Activated T-helper 1 cell treated with anti-CD3 and anti-CD28 coated beads, Interleukin-12 subunit alpha, Interleukin-12 subunit beta, Interleukin-2, Interleukin-4 antibody, amounts not matched to agents 30 ng/mL and 10 ng/mL and 1 ng/mL, durations not matched to agents 14 hours and 24 hours and 36 hours (primary cell): ENCODE results near the gene ITM2C. TPM values are rescaled to one million over a fixed set of nuclear protein-coding genes. Genes with fewer than 3 reads are reported as not detected.

Source experiments
- DNase-seq: peaks from one replicate; pipeline ENCODE4 v3.0.0; 2021; ENCODE audit warnings: low spot score
- H3K27ac Mint-ChIP-seq: one replicate; pipeline ENCODE4 v1.8.0; 2021; ENCODE audit warnings: mild to moderate bottlenecking, mixed read lengths
- H3K27me3 Mint-ChIP-seq: one replicate; pipeline ENCODE4 v1.8.0; 2022; ENCODE audit warnings: mild to moderate bottlenecking, moderate library complexity, mixed read lengths; ENCODE audit not compliant: insufficient read depth
- H3K36me3 Mint-ChIP-seq: one replicate; pipeline ENCODE4 v1.8.0; 2021; ENCODE audit warnings: low read depth, mixed read lengths
- H3K4me1 Mint-ChIP-seq: one replicate; pipeline ENCODE4 v1.8.0; 2021; ENCODE audit warnings: low read depth, mixed read lengths
- H3K4me3 Mint-ChIP-seq: one replicate; pipeline ENCODE4 v1.8.0; 2021; ENCODE audit warnings: mild to moderate bottlenecking, moderate library complexity, mixed read lengths
- H3K9me3 Mint-ChIP-seq: one replicate; pipeline ENCODE4 v1.8.0; 2021; ENCODE audit warnings: mixed read lengths
- intact Hi-C: fragments of 100-400 bp; cut with micrococcal nuclease; formaldehyde crosslinking; loops from one replicate; pipeline ENCODE4 v1.15.1; 2024
- total RNA-seq: library from RNA; stranded (reverse); gene quantifications from 2 replicates; pipeline ENCODE4 v1.2.3, GENCODE V29; 2022

The ITM2C gene
- total RNA-seq, 1 donor from 2014 or later: 4.2 TPM

GRCh38 chr2:230893841-230894781 lies 29.4 kb downstream of the ITM2C start:
- H3K27ac Mint-ChIP-seq: no peak overlapping the region

GRCh38 chr2:230895536-230896345 lies 31.0 kb downstream of the ITM2C start:
- Mint-ChIP-seq H3K27me3 (peaks cover 41% of the 10 kb centered on the region), H3K36me3 (no peaks in the 10 kb centered on the region), H3K4me1 (no peaks in the 10 kb centered on the region), H3K27ac (no peak overlapping the region), H3K4me3 (no peak overlapping the region), H3K9me3 (no peaks in the 10 kb centered on the region)
- DNase-seq: no peak
- intact Hi-C loops: no loop called here

More at GRCh38 chr2:230893841-230894781, 29.4 kb downstream of the ITM2C start:
- intact Hi-C loops: no loop called here
- H3K4me1 Mint-ChIP-seq: no peaks in the 10 kb centered on the region
- H3K4me3 Mint-ChIP-seq: no peak overlapping the region
- no peak for DNase-seq
- H3K36me3 Mint-ChIP-seq: no peaks in the 10 kb centered on the region
- peaks cover 41% of the 10 kb centered on the region for H3K27me3 Mint-ChIP-seq
- H3K9me3 Mint-ChIP-seq: no peaks in the 10 kb centered on the region

GRCh38 chr2:230896346-230897115 lies 31.8 kb downstream of the ITM2C start:
- H3K36me3 Mint-ChIP-seq: no peaks in the 10 kb centered on the region
- H3K4me3 Mint-ChIP-seq: no peak overlapping the region
- DNase-seq: no peak
- H3K4me1 Mint-ChIP-seq: no peaks in the 10 kb centered on the region
- no peak overlapping the region for H3K27ac Mint-ChIP-seq
- no peaks in the 10 kb centered on the region for H3K9me3 Mint-ChIP-seq
- intact Hi-C loops: no loop called here
- peaks cover 44% of the 10 kb centered on the region for H3K27me3 Mint-ChIP-seq

GRCh38 chr2:230898016-230898712 lies 33.4 kb downstream of the ITM2C start:
- Mint-ChIP-seq H3K36me3 (no peaks in the 10 kb centered on the region), H3K27ac (no peak overlapping the region), H3K27me3 (peaks cover 48% of the 10 kb centered on the region), H3K9me3 (no peaks in the 10 kb centered on the region), H3K4me3 (no peak overlapping the region), H3K4me1 (no peaks in the 10 kb centered on the region)
- DNase-seq: no peak
- intact Hi-C loops: no loop called here

- no peaks in the 10 kb centered on the region for H3K36me3 Mint-ChIP-seq
- H3K4me1 Mint-ChIP-seq: no peaks in the 10 kb centered on the region
- no peak overlapping the region for H3K4me3 Mint-ChIP-seq
- no peaks in the 10 kb centered on the region for H3K9me3 Mint-ChIP-seq
- no peak overlapping the region for H3K27ac Mint-ChIP-seq
- intact Hi-C loops: no loop called here
- H3K27me3 Mint-ChIP-seq: peaks cover 51% of the 10 kb centered on the region
- no peak for DNase-seq
These were observed 34.0 kb downstream of the ITM2C start for GRCh38 chr2:230898713-230899091.

- no peaks in the 10 kb centered on the region for H3K36me3 Mint-ChIP-seq
- no peak overlapping the region for H3K27ac Mint-ChIP-seq
- H3K4me1 Mint-ChIP-seq: no peaks in the 10 kb centered on the region
- DNase-seq: no peak
- intact Hi-C loops: no loop called here
- no peaks in the 10 kb centered on the region for H3K9me3 Mint-ChIP-seq
- no peak overlapping the region for H3K4me3 Mint-ChIP-seq
- peaks cover 53% of the 10 kb centered on the region for H3K27me3 Mint-ChIP-seq
These were observed 34.5 kb downstream of the ITM2C start for GRCh38 chr2:230899287-230899686.

- Mint-ChIP-seq H3K4me1 (no peaks in the 10 kb centered on the region), H3K9me3 (no peaks in the 10 kb centered on the region), H3K36me3 (no peaks in the 10 kb centered on the region), H3K27ac (no peak overlapping the region), H3K27me3 (peaks cover 56% of the 10 kb centered on the region), H3K4me3 (no peak overlapping the region)
- no peak for DNase-seq
- intact Hi-C loops: loop anchor here (5.0 kb wide), 1 partner anchor 72 kb away; no protein-coding TSS in a partner anchor
These were observed 35.0 kb downstream of the ITM2C start for GRCh38 chr2:230899786-230900185.

GRCh38 chr2:230900336-230900995 lies 35.7 kb downstream of the ITM2C start:
- no peak for DNase-seq
- intact Hi-C loops: loop anchor here (5.0 kb wide), 1 partner anchor 73 kb away; no protein-coding TSS in a partner anchor
- Mint-ChIP-seq H3K27ac (no peak overlapping the region), H3K27me3 (peaks cover 63% of the 10 kb centered on the region), H3K9me3 (no peaks in the 10 kb centered on the region), H3K36me3 (no peaks in the 10 kb centered on the region), H3K4me3 (no peak overlapping the region), H3K4me1 (peaks cover 5% of the 10 kb centered on the region)

- no peaks in the 10 kb centered on the region for H3K36me3 Mint-ChIP-seq
- H3K4me1 Mint-ChIP-seq: peaks cover 11% of the 10 kb centered on the region
- no peak for DNase-seq
- no peak overlapping the region for H3K27ac Mint-ChIP-seq
- no peak overlapping the region for H3K4me3 Mint-ChIP-seq
- no peaks in the 10 kb centered on the region for H3K9me3 Mint-ChIP-seq
- intact Hi-C loops: loop anchor here (5.0 kb wide), 1 partner anchor 74 kb away; no protein-coding TSS in a partner anchor
- H3K27me3 Mint-ChIP-seq: peaks cover 63% of the 10 kb centered on the region
These were observed 36.3 kb downstream of the ITM2C start for GRCh38 chr2:230901006-230901405.

- Mint-ChIP-seq H3K9me3 (no peaks in the 10 kb centered on the region), H3K4me1 (peaks cover 17% of the 10 kb centered on the region)
- intact Hi-C loops: loop anchor here (1.0 to 5.0 kb wide), 2 partner anchors 75 to 85 kb away; no protein-coding TSS in a partner anchor
These were observed 37.6 kb downstream of the ITM2C start for GRCh38 chr2:230902180-230902899.

More at GRCh38 chr2:230902180-230902899, 37.6 kb downstream of the ITM2C start:
- Mint-ChIP-seq H3K36me3 (no peaks in the 10 kb centered on the region), H3K4me3 (no peak overlapping the region), H3K27ac (no peak overlapping the region), H3K27me3 (peaks cover 64% of the 10 kb centered on the region)
- no peak for DNase-seq
